GM12878 (cell line): ENCODE measurements around the gene ARSI. TPM values are rescaled to one million over a fixed set of nuclear protein-coding genes. Genes with fewer than 3 reads are reported as not detected.

Experiments
- ATAC-seq: fragments of 200-7000 bp; cut with Tn5 transposase; 3 replicates; pipeline ENCODE4 v1.9.1; 2020; ENCODE audit warnings: mild to moderate bottlenecking, moderate library complexity
- BruUV-seq: library from RNA; stranded (reverse); fragments of 400-500 nt; replicated peaks from 2 replicates; lab custom pipeline; 2021; lab: Mats Ljungman, UMichigan
- CTCF ChIA-PET: fragments of 300-600 bp; sonication (Branson Sonifier 250); formaldehyde crosslinking; extraction: SDS; loops from one replicate; lab custom pipeline; 2021; ENCODE audit warnings: inconsistent platforms; lab: Yijun Ruan, JAX
- POLR2A ChIA-PET: fragments of 350-600 bp; formaldehyde crosslinking; extraction: SDS; loops from one replicate; lab custom pipeline; 2021; ENCODE audit warnings: inconsistent platforms; lab: Charles Lee
- RAD21 ChIA-PET: fragments of 300-600 bp; sonication (Branson Sonifier 250); formaldehyde crosslinking; loops from one replicate; lab custom pipeline; 2023; ENCODE audit warnings: antibody characterized with exemption; ENCODE audit not compliant: unreplicated experiment; lab: Charles Lee
- SMC1A ChIA-PET: fragments of 300-600 bp; sonication (Branson Sonifier 250); formaldehyde crosslinking; loops from one replicate; lab custom pipeline; 2023; ENCODE audit not compliant: unreplicated experiment, uncharacterized antibody; lab: Charles Lee
- DNase-seq: peaks from one replicate; pipeline ENCODE4 v3.0.0-alpha.2; 2011; ENCODE audit warnings: low read depth, low spot score
- FAIRE-seq: peaks from 3 replicates; lab custom pipeline; 2011; peaks lifted over from hg19 to GRCh38; lab: Jason Lieb, UNC
- H2AFZ ChIP-seq: 2 replicates; pipeline ENCODE4 v1.6.0; 2011; ENCODE audit warnings: low read depth, low read length, control low read depth; ENCODE audit not compliant: control insufficient read depth
- H3K27ac ChIP-seq: 2 replicates; pipeline ENCODE4 v1.5.1; 2011; ENCODE audit warnings: control low read depth; ENCODE audit not compliant: control insufficient read depth, insufficient read depth
- H3K27me3 ChIP-seq, 2 experiments: replicated peaks in 1 of 2; 2 replicates each; pipeline versions ENCODE4 v1.6.0 to v1.6.1; 2011; ENCODE audit warnings: low read length in 1 of 2; ENCODE audit not compliant: control insufficient read depth in 2 of 2, insufficient read depth in 2 of 2
- H3K36me3 ChIP-seq, 2 experiments: 2 replicates each; pipeline ENCODE4 v1.5.1; 2011; ENCODE audit warnings: low read length in 1 of 2; ENCODE audit not compliant: control insufficient read depth in 2 of 2, insufficient read depth in 2 of 2
- H3K4me1 ChIP-seq: 2 replicates; pipeline ENCODE4 v1.6.1; 2011; ENCODE audit warnings: mild to moderate bottlenecking, low read length, moderate library complexity, mixed read lengths; ENCODE audit not compliant: control insufficient read depth, insufficient read depth
- H3K4me2 ChIP-seq: 2 replicates; pipeline ENCODE4 v1.6.0; 2011; ENCODE audit warnings: control low read depth; ENCODE audit not compliant: control insufficient read depth, insufficient read depth
- H3K4me3 ChIP-seq: fragments of 200-600 bp; sonication (generic); 2 replicates; pipeline ENCODE4 v1.5.1; 2016
- H3K79me2 ChIP-seq: 2 replicates; pipeline ENCODE4 v1.6.0; 2011; ENCODE audit warnings: low read length; ENCODE audit not compliant: control insufficient read depth, insufficient read depth
- H3K9ac ChIP-seq: 2 replicates; pipeline ENCODE4 v1.8.0; 2011; ENCODE audit warnings: low read length, control low read depth, mixed read lengths; ENCODE audit not compliant: control insufficient read depth, insufficient read depth
- H3K9me3 ChIP-seq: replicated peaks from 3 replicates; pipeline ENCODE4 v1.5.1; 2011; ENCODE audit warnings: mild to moderate bottlenecking, low read length; ENCODE audit not compliant: control insufficient read depth, insufficient read depth
- H4K20me1 ChIP-seq: 2 replicates; pipeline ENCODE4 v1.6.0; 2011; ENCODE audit not compliant: control insufficient read depth, insufficient read depth
- ATF7 ChIP-seq: fragments of 450-650 bp; IDR thresholded peaks from 2 replicates; pipeline ENCODE4 v1.6.1; 2016; ENCODE audit warnings: low read depth, mild to moderate bottlenecking
- CEBPB ChIP-seq, 2 experiments: fragments of 150-350 bp in 1 of 2; IDR thresholded peaks; 2 replicates each; pipeline ENCODE4 v1.6.1; 2012 to 2014; ENCODE audit warnings: low read depth in 2 of 2, low read length in 2 of 2, borderline replicate concordance in 1 of 2, inconsistent platforms in 1 of 2
- DPF2 ChIP-seq: fragments of 450-650 bp; IDR thresholded peaks from 2 replicates; pipeline ENCODE4 v1.6.1; 2017; ENCODE audit warnings: mild to moderate bottlenecking
- JUND ChIP-seq: IDR thresholded peaks from 2 replicates; pipeline ENCODE4 v1.6.1; 2012; ENCODE audit warnings: low read depth, mild to moderate bottlenecking, low read length, improper control_type of control experiment, moderate library complexity
- MLLT1 ChIP-seq: fragments of 450-650 bp; IDR thresholded peaks from 2 replicates; pipeline ENCODE4 v1.6.1; 2016; ENCODE audit warnings: mild to moderate bottlenecking
- RB1 ChIP-seq: fragments of 450-650 bp; formaldehyde crosslinking; IDR thresholded peaks from 2 replicates; pipeline ENCODE4 v1.6.1; 2017; ENCODE audit warnings: mild to moderate bottlenecking, borderline replicate concordance
- STAT3 ChIP-seq: IDR thresholded peaks from 2 replicates; pipeline ENCODE4 v1.6.1; 2011; ENCODE audit warnings: low read depth, low read length, improper control_type of control experiment
- WGBS: methylation state at CpG from one replicate; pipeline ENCODE4 v1.1.6; 2016; ENCODE audit warnings: low lambda C conversion rate; ENCODE audit not compliant: insufficient replicate concordance, insufficient coverage; ENCODE audit errors: missing lambda C conversion rate; 5-methylcytosine and 5-hydroxymethylcytosine counted together
- in situ Hi-C: fragments of 300-500 bp; cut with MboI; formaldehyde crosslinking; loops from 9 replicates; pipeline ENCODE4 v1.14.3; 2018; ENCODE audit warnings: mixed read lengths
- intact Hi-C: fragments of 100-400 bp; cut with micrococcal nuclease; formaldehyde crosslinking; loops from one replicate; pipeline ENCODE4 v1.14.2; 2022; ENCODE audit not compliant: unreplicated experiment
- polyA plus RNA-seq, 11 experiments: library from polyadenylated mRNA; depleted of rRNA in 4 of 11; unstranded in 6 of 11; stranded (reverse) in 5 of 11; fragments of >200 nt; fragmentation: Nextera tagmentation in 4 of 11; fragmentation: Illumina TruSeq in 1 of 11; extraction: Ambion mirVana in 4 of 11; extraction: Trizol in 1 of 11; gene quantifications; 1 replicate in 1 of 11; 2 replicates in 10 of 11; pipeline versions ENCODE4 v1.2.1 to v1.2.3, GENCODE V29; 2011 to 2016; ENCODE audit warnings: inconsistent platforms in 2 of 11, missing spikeins in 2 of 11, low read depth in 1 of 11
- total RNA-seq, 4 experiments: library from RNA; depleted of rRNA in 3 of 4; stranded (reverse); fragments of >200 nt in 3 of 4; fragmentation: Illumina TruSeq in 1 of 4; extraction: Trizol in 1 of 4; gene quantifications; 2 replicates each; pipeline versions ENCODE4 v1.2.1 to v1.2.3, GENCODE V29; 2013 to 2021
- TF ChIP-seq, protein P1 (sequence below): fragments of 450-650 bp; IDR thresholded peaks from 2 replicates; pipeline ENCODE4 v1.6.1; 2016; ENCODE audit warnings: mild to moderate bottlenecking

Gene ARSI
- total and polyA plus RNA-seq, 10 of the 15 experiments (the other 5 are each of a cell fraction or from before 2014, with no cell fraction given): not detected

GRCh38 chr5:150278916-150279315 lies 23.8 kb downstream of the ARSI start:
- CTCF ChIA-PET: no interaction called here
- FAIRE-seq: no peak
- SMC1A ChIA-PET: no interaction called here

More at GRCh38 chr5:150278916-150279315, 23.8 kb downstream of the ARSI start:
- H3K27ac ChIP-seq: no peak overlapping the region
- H3K9ac ChIP-seq: no peak overlapping the region
- no peak for ATAC-seq
- intact Hi-C loops: no loop called here
- no peaks in the 10 kb centered on the region for H3K9me3 ChIP-seq
- TF ChIP-seq RB1: no peak
- no peak for TF ChIP-seq JUND
- TF ChIP-seq MLLT1: no peak
- TF ChIP-seq CEBPB (IDR thresholded peaks at IDR 0.05; ENCODE audit: borderline replicate concordance in 1 of 2, low read depth in 2 of 2, low read length in 2 of 2): no peak
- no peak for TF ChIP-seq DPF2
- TF ChIP-seq, protein P1, sequence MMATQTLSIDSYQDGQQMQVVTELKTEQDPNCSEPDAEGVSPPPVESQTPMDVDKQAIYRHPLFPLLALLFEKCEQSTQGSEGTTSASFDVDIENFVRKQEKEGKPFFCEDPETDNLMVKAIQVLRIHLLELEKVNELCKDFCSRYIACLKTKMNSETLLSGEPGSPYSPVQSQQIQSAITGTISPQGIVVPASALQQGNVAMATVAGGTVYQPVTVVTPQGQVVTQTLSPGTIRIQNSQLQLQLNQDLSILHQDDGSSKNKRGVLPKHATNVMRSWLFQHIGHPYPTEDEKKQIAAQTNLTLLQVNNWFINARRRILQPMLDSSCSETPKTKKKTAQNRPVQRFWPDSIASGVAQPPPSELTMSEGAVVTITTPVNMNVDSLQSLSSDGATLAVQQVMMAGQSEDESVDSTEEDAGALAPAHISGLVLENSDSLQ: no peak
- TF ChIP-seq ATF7: no peak
- TF ChIP-seq STAT3: no peak
- in situ Hi-C loops: no loop called here
- H3K4me3 ChIP-seq: no peak overlapping the region
- POLR2A ChIA-PET: no interaction called here
- no peak overlapping the region for H3K4me2 ChIP-seq
- H3K36me3 ChIP-seq: no peaks in the 10 kb centered on the region
- no peaks in the 10 kb centered on the region for H3K79me2 ChIP-seq
- BruUV-seq: no TSS peak
- no peaks in the 10 kb centered on the region for H3K4me1 ChIP-seq
- H3K27me3 ChIP-seq: peaks cover 12 to 13% of the 10 kb centered on the region in 2 experiments
- H4K20me1 ChIP-seq: no peaks in the 10 kb centered on the region; the same call in 1 of the 2 replicates
- RAD21 ChIA-PET: no interaction called here
- H2AFZ ChIP-seq: no peak overlapping the region
- DNase-seq: no peak
- WGBS: 41% methylated on average over 6 of the region's 6 CpGs
